Fibroblast of peridontal ligament (primary cell): ENCODE data around the gene TRAK2.
"Not testable (repeated sequence)": the region's sequence is repeated elsewhere in the genome, so short reads cannot be mapped to it uniquely, and the experiment has no call there.

Experiments
- DNase-seq: peaks from one replicate; pipeline ENCODE4 v3.0.0-alpha.2; 2010; ENCODE audit errors: extremely low read depth

The TRAK2 gene

GRCh38 chr2:201419057-201419635, 32.1 kb downstream of the TRAK2 start:
- no peak for DNase-seq

GRCh38 chr2:201415149-201415548, 36.1 kb downstream of the TRAK2 start:
- DNase-seq, result no peak

- peak; percentile 55 for DNase-seq
Observed at GRCh38 chr2:201414099-201415023, 36.9 kb downstream of the TRAK2 start.

- no peak for DNase-seq
Observed at GRCh38 chr2:201413552-201413951, 37.7 kb downstream of the TRAK2 start.

GRCh38 chr2:201413143-201413542, 38.1 kb downstream of the TRAK2 start:
- no peak for DNase-seq

- peak; percentile 98 for DNase-seq
Observed at GRCh38 chr2:201411421-201411820, 39.8 kb downstream of the TRAK2 start.

- DNase-seq, result no peak
Observed at GRCh38 chr2:201408931-201409330, 42.3 kb downstream of the TRAK2 start.

GRCh38 chr2:201407265-201407664, 44.0 kb downstream of the TRAK2 start:
- DNase-seq, result no peak

- peak; percentile 95 for DNase-seq
Observed at GRCh38 chr2:201406077-201406662, 45.1 kb downstream of the TRAK2 start.

- no peak for DNase-seq
Observed at GRCh38 chr2:201404699-201405280, 46.5 kb downstream of the TRAK2 start.

- DNase-seq, result peak; percentile 65
Observed at GRCh38 chr2:201403880-201404279, 47.4 kb downstream of the TRAK2 start.

- peak; percentile 59 for DNase-seq
Observed at GRCh38 chr2:201402651-201403562, 48.4 kb downstream of the TRAK2 start.

- DNase-seq, result no peak
Observed at GRCh38 chr2:201401815-201402214, 49.4 kb downstream of the TRAK2 start.

GRCh38 chr2:201396595-201396994, 54.7 kb downstream of the TRAK2 start:
- no peak for DNase-seq

GRCh38 chr2:201383136-201383535, 68.1 kb downstream of the TRAK2 start:
- no peak for DNase-seq

- no peak for DNase-seq
Observed at GRCh38 chr2:201378496-201379397, 72.5 kb downstream of the TRAK2 start.

GRCh38 chr2:201377218-201377617, 74.0 kb downstream of the TRAK2 start:
- no peak for DNase-seq

- DNase-seq, result no peak
Observed at GRCh38 chr2:201369775-201370174, 81.5 kb downstream of the TRAK2 start.

GRCh38 chr2:201369318-201369717, 81.9 kb downstream of the TRAK2 start:
- DNase-seq, result not testable (repeated sequence)

- DNase-seq, result peak; percentile 59
Observed at GRCh38 chr2:201366146-201366545, 85.1 kb downstream of the TRAK2 start.
